H9 (cell line): ENCODE data around the gene P2RX5. TPM values are rescaled to one million over a fixed set of nuclear protein-coding genes. Genes with fewer than 3 reads are reported as not detected.

Source experiments
- DNase-seq: peaks from one replicate; pipeline ENCODE4 v3.0.0-alpha.2; 2017
- H2AFZ ChIP-seq: one replicate; pipeline ENCODE4 v1.6.1; 2013; ENCODE audit warnings: mild to moderate bottlenecking, low read length, control low read depth, moderate library complexity
- H2AK5ac ChIP-seq: 2 replicates; pipeline ENCODE4 v1.6.1; 2013; ENCODE audit warnings: low read length, control low read depth, mixed read lengths; ENCODE audit not compliant: insufficient read length
- H2BK120ac ChIP-seq: one replicate; pipeline ENCODE4 v1.6.1; 2013; ENCODE audit warnings: low read depth, mild to moderate bottlenecking, low read length, control low read depth, inconsistent platforms; ENCODE audit not compliant: poor library complexity, severe bottlenecking
- H2BK12ac ChIP-seq: 2 replicates; pipeline ENCODE4 v1.6.1; 2013; ENCODE audit warnings: low read length, control low read depth, mixed read lengths, low read depth; ENCODE audit not compliant: insufficient read length
- H2BK15ac ChIP-seq: 2 replicates; pipeline ENCODE4 v1.6.1; 2013; ENCODE audit warnings: low read depth, low read length, control low read depth
- H2BK20ac ChIP-seq: one replicate; pipeline ENCODE4 v1.6.1; 2013; ENCODE audit warnings: low read depth, mild to moderate bottlenecking, low read length, control low read depth, inconsistent platforms; ENCODE audit not compliant: poor library complexity, severe bottlenecking
- H2BK5ac ChIP-seq: 2 replicates; pipeline ENCODE4 v1.6.1; 2013; ENCODE audit warnings: low read length, control low read depth, mixed read lengths; ENCODE audit not compliant: insufficient read length
- H3K14ac ChIP-seq: 2 replicates; pipeline ENCODE4 v1.6.1; 2013; ENCODE audit warnings: low read length, control low read depth; ENCODE audit not compliant: insufficient read depth
- H3K18ac ChIP-seq: 2 replicates; pipeline ENCODE4 v1.6.1; 2013; ENCODE audit warnings: low read depth, mild to moderate bottlenecking, mixed read lengths, low read length, control low read depth; ENCODE audit not compliant: insufficient read length
- H3K23ac ChIP-seq: 2 replicates; pipeline ENCODE4 v1.6.1; 2013; ENCODE audit warnings: low read length, control low read depth, mixed read lengths, low read depth; ENCODE audit not compliant: insufficient read length
- H3K23me2 ChIP-seq: 2 replicates; pipeline ENCODE4 v1.6.1; 2013; ENCODE audit warnings: low read depth, mild to moderate bottlenecking, mixed read lengths, low read length, control low read depth; ENCODE audit not compliant: insufficient read length, poor library complexity, severe bottlenecking
- H3K27ac ChIP-seq: 2 replicates; pipeline ENCODE4 v1.5.1; 2013; ENCODE audit warnings: low read length, control low read depth, mixed read lengths, low read depth; ENCODE audit not compliant: insufficient read length
- H3K27me3 ChIP-seq: 2 replicates; pipeline ENCODE4 v1.6.1; 2013; ENCODE audit warnings: low read length, control low read depth, inconsistent platforms; ENCODE audit not compliant: insufficient read depth
- H3K4ac ChIP-seq: 2 replicates; pipeline ENCODE4 v1.6.1; 2013; ENCODE audit warnings: low read depth, mild to moderate bottlenecking, control low read depth, inconsistent platforms, low read length, moderate library complexity
- H3K4me1 ChIP-seq: 2 replicates; pipeline ENCODE4 v1.6.1; 2013; ENCODE audit warnings: low read length, control low read depth, inconsistent platforms; ENCODE audit not compliant: insufficient read depth
- H3K4me2 ChIP-seq: 2 replicates; pipeline ENCODE4 v1.6.1; 2013; ENCODE audit warnings: low read length, control low read depth, mixed read lengths; ENCODE audit not compliant: insufficient read length, insufficient read depth
- H3K56ac ChIP-seq: 2 replicates; pipeline ENCODE4 v1.6.1; 2013; ENCODE audit warnings: low read depth, mild to moderate bottlenecking, mixed read lengths, low read length, control low read depth; ENCODE audit not compliant: insufficient read length
- H3K79me1 ChIP-seq: 2 replicates; pipeline ENCODE4 v1.6.1; 2013; ENCODE audit warnings: low read depth, mild to moderate bottlenecking, moderate library complexity, low read length, control low read depth, inconsistent platforms; ENCODE audit not compliant: insufficient read depth, poor library complexity, severe bottlenecking
- H3K79me2 ChIP-seq: 2 replicates; pipeline ENCODE4 v1.6.1; 2013; ENCODE audit warnings: low read length, control low read depth, inconsistent platforms; ENCODE audit not compliant: insufficient read depth
- H3K9ac ChIP-seq: 2 replicates; pipeline ENCODE4 v1.6.1; 2013; ENCODE audit warnings: low read length, control low read depth, mixed read lengths; ENCODE audit not compliant: insufficient read length; ENCODE audit errors: extremely low read depth
- H3K9me3 ChIP-seq: one replicate; pipeline ENCODE4 v1.6.1; 2013; ENCODE audit warnings: low read depth, low read length, inconsistent platforms; ENCODE audit not compliant: control insufficient read depth
- H3T11ph ChIP-seq: one replicate; pipeline ENCODE4 v1.6.1; 2013; ENCODE audit warnings: mild to moderate bottlenecking, low read length, control low read depth, inconsistent platforms
- H4K20me1 ChIP-seq: one replicate; pipeline ENCODE4 v1.6.1; 2013; ENCODE audit not compliant: control insufficient read depth, insufficient read length, insufficient read depth
- H4K5ac ChIP-seq: 2 replicates; pipeline ENCODE4 v1.6.1; 2013; ENCODE audit warnings: low read depth, mild to moderate bottlenecking, mixed read lengths, low read length, control low read depth; ENCODE audit not compliant: insufficient read length
- H4K8ac ChIP-seq: replicated peaks from 2 replicates; pipeline ENCODE4 v1.6.1; 2013; ENCODE audit warnings: low read length, control low read depth, mixed read lengths, low read depth; ENCODE audit not compliant: insufficient read length
- H4K91ac ChIP-seq: 2 replicates; pipeline ENCODE4 v1.6.1; 2013; ENCODE audit warnings: low read depth, mild to moderate bottlenecking, moderate library complexity, mixed read lengths, low read length, control low read depth; ENCODE audit not compliant: insufficient read length
- H3K27ac Mint-ChIP-seq, 3 experiments: 2 replicates in 2 of 3; 3 replicates in 1 of 3; pipeline ENCODE4 v1.8.0; 2020 to 2021; ENCODE audit warnings: mixed read lengths in 3 of 3, mild to moderate bottlenecking in 1 of 3, moderate library complexity in 1 of 3
- H3K27me3 Mint-ChIP-seq: 2 replicates; pipeline ENCODE4 v1.8.0; 2021; ENCODE audit warnings: low read depth, mild to moderate bottlenecking, moderate library complexity, mixed read lengths
- H3K36me3 Mint-ChIP-seq, 3 experiments: 2 replicates in 2 of 3; 3 replicates in 1 of 3; pipeline ENCODE4 v1.8.0; 2020 to 2021; ENCODE audit warnings: low read depth in 3 of 3, mixed read lengths in 3 of 3; ENCODE audit not compliant: insufficient read depth in 1 of 3
- H3K4me1 Mint-ChIP-seq, 2 experiments: 2 replicates each; pipeline ENCODE4 v1.8.0; 2020; ENCODE audit warnings: mixed read lengths in 2 of 2
- H3K4me3 Mint-ChIP-seq, 2 experiments: 2 replicates in 1 of 2; 3 replicates in 1 of 2; pipeline ENCODE4 v1.8.0; 2020 to 2021; ENCODE audit warnings: mild to moderate bottlenecking in 2 of 2, mixed read lengths in 2 of 2, moderate library complexity in 1 of 2
- H3K9me3 Mint-ChIP-seq, 2 experiments: 2 replicates in 1 of 2; 3 replicates in 1 of 2; pipeline ENCODE4 v1.8.0; 2020; ENCODE audit warnings: mild to moderate bottlenecking in 2 of 2, mixed read lengths in 2 of 2, moderate library complexity in 1 of 2
- CTCF ChIP-seq: fragments of 200-600 bp; sonication (generic); conservative IDR thresholded peaks from 3 replicates; pipeline ENCODE4 v1.8.0; 2021; ENCODE audit warnings: antibody characterized with exemption, mild to moderate bottlenecking
- WGBS: extraction: QIAGEN DNeasy Blood & Tissue Kit; methylation state at CpG from one replicate; pipeline ENCODE4 v1.1.7; 2013; ENCODE audit warnings: missing lambda C conversion rate, low lambda C conversion rate, mixed read lengths; ENCODE audit not compliant: insufficient read length; ENCODE audit errors: extremely low coverage; 5-methylcytosine and 5-hydroxymethylcytosine counted together
- total RNA-seq: library from RNA; stranded (reverse); gene quantifications from 2 replicates; pipeline ENCODE4 v1.2.1, GENCODE V29; 2021

P2RX5 gene
- total RNA-seq, 1 experiment from 2014 or later, result 4.7 TPM

- H3K27ac ChIP-seq, result no peak overlapping the region
- H3K23me2 ChIP-seq, result peaks cover 4% of the 10 kb centered on the region
- peaks cover 32% of the 10 kb centered on the region for H3K27me3 Mint-ChIP-seq
- H4K5ac ChIP-seq, result no peak overlapping the region
- H3K4me1 Mint-ChIP-seq, result peaks cover 5 to 21% of the 10 kb centered on the region in 2 experiments
- no peak overlapping the region for H3K23ac ChIP-seq
- WGBS, result no CpG with 5 or more reads among the region's 9 CpGs
- no peaks in the 10 kb centered on the region; a peak in 2 of 5 replicates for H3K9me3 Mint-ChIP-seq
- TF ChIP-seq CTCF, result peak; percentile 30; the same call in 2 of the 3 replicates
- H3K27me3 ChIP-seq, result no peaks in the 10 kb centered on the region
- H3K4me2 ChIP-seq, result no peak overlapping the region
- H3K27ac Mint-ChIP-seq, result no peak overlapping the region
- no peak overlapping the region for H3T11ph ChIP-seq
- no peak overlapping the region for H3K4me3 Mint-ChIP-seq
- no peak overlapping the region for H2BK5ac ChIP-seq
- no peaks in the 10 kb centered on the region for H3K4me1 ChIP-seq
- no peak overlapping the region for H2BK12ac ChIP-seq
- H3K79me2 ChIP-seq, result no peaks in the 10 kb centered on the region
- no peak overlapping the region for H3K14ac ChIP-seq
- peaks cover 3% of the 10 kb centered on the region for H4K20me1 ChIP-seq
- no peak overlapping the region for H2AK5ac ChIP-seq
- H3K18ac ChIP-seq, result no peak overlapping the region
- no peak overlapping the region for H2BK15ac ChIP-seq
- H3K56ac ChIP-seq, result no peak overlapping the region
- H3K36me3 Mint-ChIP-seq, result peaks cover 0 to 4% (median 0%) of the 10 kb centered on the region in 3 experiments; a peak in 1 of 7 replicates
- no peak overlapping the region for H2BK120ac ChIP-seq
- H3K4ac ChIP-seq, result no peak overlapping the region
- no peaks in the 10 kb centered on the region for H3K79me1 ChIP-seq
- H4K91ac ChIP-seq, result no peak overlapping the region
- no peak overlapping the region for H4K8ac ChIP-seq
- DNase-seq, result peak; percentile 74
- no peak overlapping the region for H2AFZ ChIP-seq
- H3K9me3 ChIP-seq, result no peaks in the 10 kb centered on the region
- no peak overlapping the region for H2BK20ac ChIP-seq
- H3K9ac ChIP-seq, result no peak overlapping the region
Observed at GRCh38 chr17:3692346-3692745, 3.6 kb downstream of the P2RX5 start.
